GM23248 (cell line): ENCODE measurements around the gene CDR2L. TPM values are rescaled to one million over a fixed set of nuclear protein-coding genes. Genes with fewer than 3 reads are reported as not detected.
A peak's percentile ranks its signal among the peaks of the same experiment; 100 is the strongest.

ENCODE experiments used
- DNase-seq: peaks from one replicate; pipeline ENCODE4 v3.0.0-alpha.2; 2015
- H2AFZ ChIP-seq: fragments of 200-600 bp; sonication (generic); 2 replicates; pipeline ENCODE4 v1.6.1; 2016; ENCODE audit warnings: antibody characterized with exemption
- H3F3A ChIP-seq: fragments of 200-600 bp; sonication (generic); 2 replicates; pipeline ENCODE4 v1.6.1; 2016; ENCODE audit warnings: mild to moderate bottlenecking, antibody characterized with exemption, mixed run types; ENCODE audit not compliant: insufficient read depth
- H3K27ac ChIP-seq: fragments of 200-600 bp; sonication (generic); 2 replicates; pipeline ENCODE4 v1.5.1; 2016; ENCODE audit warnings: mild to moderate bottlenecking
- H3K27me3 ChIP-seq: fragments of 200-600 bp; sonication (generic); replicated peaks from 2 replicates; pipeline ENCODE4 v1.6.1; 2016; ENCODE audit warnings: mild to moderate bottlenecking; ENCODE audit not compliant: insufficient read depth
- H3K36me3 ChIP-seq: fragments of 200-600 bp; sonication (generic); 2 replicates; pipeline ENCODE4 v1.6.1; 2016; ENCODE audit warnings: low read depth, mild to moderate bottlenecking
- H3K4me1 ChIP-seq: fragments of 200-600 bp; sonication (generic); 2 replicates; pipeline ENCODE4 v1.6.1; 2016; ENCODE audit warnings: mild to moderate bottlenecking; ENCODE audit not compliant: insufficient read depth
- H3K4me2 ChIP-seq: fragments of 200-600 bp; sonication (generic); one replicate; pipeline ENCODE4 v1.6.1; 2016; ENCODE audit warnings: mild to moderate bottlenecking; ENCODE audit not compliant: unreplicated experiment
- H3K4me3 ChIP-seq: fragments of 200-600 bp; sonication (generic); 2 replicates; pipeline ENCODE4 v1.5.1; 2016; ENCODE audit warnings: mild to moderate bottlenecking
- H3K79me2 ChIP-seq: fragments of 200-600 bp; sonication (generic); 2 replicates; pipeline ENCODE4 v1.6.1; 2016; ENCODE audit warnings: mild to moderate bottlenecking; ENCODE audit not compliant: insufficient read depth
- H3K9ac ChIP-seq: fragments of 200-600 bp; sonication (generic); 2 replicates; pipeline ENCODE4 v1.6.1; 2016; ENCODE audit warnings: mild to moderate bottlenecking
- H3K9me2 ChIP-seq: fragments of 200-600 bp; sonication (generic); 2 replicates; pipeline ENCODE4 v1.6.1; 2016; ENCODE audit warnings: mixed run types, mild to moderate bottlenecking, moderate library complexity; ENCODE audit not compliant: insufficient read depth
- H3K9me3 ChIP-seq: fragments of 200-600 bp; sonication (generic); one replicate; pipeline ENCODE4 v1.6.1; 2017; ENCODE audit warnings: low read depth
- H4K20me1 ChIP-seq: fragments of 200-600 bp; sonication (generic); 2 replicates; pipeline ENCODE4 v1.6.0; 2016; ENCODE audit not compliant: insufficient read depth
- EZH2 ChIP-seq: fragments of 200-600 bp; sonication (generic); IDR thresholded peaks from 2 replicates; pipeline ENCODE4 v1.6.1; 2018; ENCODE audit warnings: antibody characterized with exemption, mild to moderate bottlenecking; ENCODE audit not compliant: insufficient read depth, poor library complexity, severe bottlenecking
- EZH2phosphoT487 ChIP-seq: fragments of 200-600 bp; sonication (generic); IDR thresholded peaks from 2 replicates; pipeline ENCODE4 v1.6.1; 2018; ENCODE audit warnings: antibody characterized with exemption, moderate library complexity, mild to moderate bottlenecking, low read depth; ENCODE audit not compliant: insufficient read depth
- WGBS, 2 experiments: methylation state at CpG; one replicate each; pipeline ENCODE4 v1.1.6; 2015 to 2017; ENCODE audit warnings: low lambda C conversion rate in 2 of 2, low coverage in 1 of 2; ENCODE audit errors: missing lambda C conversion rate in 2 of 2; 5-methylcytosine and 5-hydroxymethylcytosine counted together
- in situ Hi-C: fragments of 300-500 bp; cut with MboI; formaldehyde crosslinking; loops from 2 replicates; pipeline ENCODE4 v1.15.0; 2020
- polyA plus RNA-seq: library from polyadenylated mRNA; unstranded; fragments of >200 nt; fragmentation: Nextera tagmentation; extraction: Ambion mirVana; gene quantifications from 2 replicates; pipeline ENCODE4 v1.2.1, GENCODE V29; 2016
- total RNA-seq: library from RNA; depleted of rRNA; stranded (reverse); fragments of >200 nt; shearing (Covaris generic); gene quantifications from 2 replicates; pipeline ENCODE4 v1.2.3, GENCODE V29; 2014

CDR2L gene
- total and polyA plus RNA-seq, 2 experiments from 2014 or later: 18.0 to 23.9 TPM

DNA sequence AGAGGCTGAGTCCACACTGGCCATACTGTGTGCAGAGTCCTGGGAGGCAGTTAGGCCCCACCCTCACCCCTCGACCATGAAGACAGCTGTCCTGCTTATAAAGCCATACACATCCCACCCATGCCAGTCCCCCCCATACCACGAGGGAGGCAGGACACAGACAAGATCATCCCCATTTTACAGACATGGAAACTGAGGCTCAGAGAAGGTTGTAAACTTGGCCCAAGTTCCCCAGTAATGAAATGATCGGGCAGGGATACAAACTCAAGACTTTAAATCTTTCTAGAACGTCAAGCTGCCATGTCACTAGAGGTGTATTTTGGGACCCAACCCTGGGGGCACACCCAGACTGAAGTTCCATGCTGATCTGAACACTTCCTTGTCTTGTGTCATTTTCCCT is 31.3 kb upstream of the CDR2L start:
- no peak for DNase-seq
- Histone ChIP-seq H3K4me3 (no peak overlapping the region), H3K4me2 (no peak overlapping the region), H3K9me3 (no peaks in the 10 kb centered on the region), H3K4me1 (no peaks in the 10 kb centered on the region), H3K36me3 (no peaks in the 10 kb centered on the region), H4K20me1 (no peaks in the 10 kb centered on the region), H3K27me3 (no peaks in the 10 kb centered on the region), H3K79me2 (no peaks in the 10 kb centered on the region), H3F3A (no peaks in the 10 kb centered on the region), H3K27ac (no peak overlapping the region), H2AFZ (no peak overlapping the region), H3K9ac (no peak overlapping the region), H3K9me2 (no peaks in the 10 kb centered on the region)
- TF ChIP-seq EZH2phosphoT487 (no peak), EZH2 (no peak)
- in situ Hi-C loops: no loop called here
- WGBS, 2 experiments: 33 to 39% methylated on average over 4 of the region's 4 CpGs

DNA sequence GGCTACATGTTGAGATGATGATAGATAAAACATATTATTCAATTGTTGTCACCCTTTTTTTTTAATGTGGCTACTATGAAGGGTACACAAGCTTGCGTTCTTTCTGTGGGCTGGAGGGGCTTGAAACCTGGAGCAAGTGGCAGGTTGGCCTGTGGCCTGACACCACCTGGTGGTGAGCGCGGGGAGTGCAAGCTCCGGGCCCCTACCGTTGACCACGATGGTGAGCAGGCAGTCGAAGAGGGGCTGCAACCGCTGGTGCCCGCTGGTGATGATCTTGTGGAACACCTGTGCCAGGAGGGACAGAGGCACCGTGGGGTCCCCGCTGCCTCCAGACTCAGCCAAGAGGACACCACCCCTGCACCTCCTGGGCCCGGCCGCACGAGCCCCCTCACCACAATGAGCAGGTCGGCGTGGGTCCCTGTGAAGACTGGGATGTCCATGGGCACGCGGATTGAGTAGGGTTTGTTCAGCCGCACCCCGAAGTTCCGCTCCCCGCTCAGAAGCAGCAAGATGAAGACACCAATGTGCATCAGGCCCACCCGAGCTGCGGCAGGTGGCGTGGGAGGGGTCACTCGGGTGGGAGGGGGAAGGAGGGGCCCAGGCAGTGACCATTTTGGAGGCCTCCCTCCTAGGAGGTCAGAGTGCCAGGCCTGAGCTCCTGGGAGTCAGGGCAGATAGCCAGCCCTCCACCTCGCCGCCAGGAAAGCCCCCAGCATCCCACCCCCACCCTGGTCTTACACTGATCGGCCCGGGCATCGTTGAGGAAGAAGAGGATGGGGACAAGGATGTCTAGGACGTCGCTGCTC is 29.3 kb upstream of the CDR2L start:
- H3K4me1 ChIP-seq: no peaks in the 10 kb centered on the region
- H3K9me3 ChIP-seq: no peaks in the 10 kb centered on the region
- TF ChIP-seq EZH2phosphoT487 (no peak), EZH2 (no peak)
- no peaks in the 10 kb centered on the region for H3K27me3 ChIP-seq
- no peaks in the 10 kb centered on the region for H4K20me1 ChIP-seq
- DNase-seq: peak; percentile 56
- in situ Hi-C loops: no loop called here
- H3K9me2 ChIP-seq: no peaks in the 10 kb centered on the region
- H3K9ac ChIP-seq: no peak overlapping the region
- H3F3A ChIP-seq: no peaks in the 10 kb centered on the region
- H2AFZ ChIP-seq: no peak overlapping the region
- WGBS, 2 experiments: 23 to 30% methylated on average over 28 to 33 of the region's 33 CpGs
- H3K4me3 ChIP-seq: no peak overlapping the region
- no peak overlapping the region for H3K4me2 ChIP-seq
- H3K79me2 ChIP-seq: no peaks in the 10 kb centered on the region
- H3K27ac ChIP-seq: no peak overlapping the region
- H3K36me3 ChIP-seq: no peaks in the 10 kb centered on the region

DNA sequence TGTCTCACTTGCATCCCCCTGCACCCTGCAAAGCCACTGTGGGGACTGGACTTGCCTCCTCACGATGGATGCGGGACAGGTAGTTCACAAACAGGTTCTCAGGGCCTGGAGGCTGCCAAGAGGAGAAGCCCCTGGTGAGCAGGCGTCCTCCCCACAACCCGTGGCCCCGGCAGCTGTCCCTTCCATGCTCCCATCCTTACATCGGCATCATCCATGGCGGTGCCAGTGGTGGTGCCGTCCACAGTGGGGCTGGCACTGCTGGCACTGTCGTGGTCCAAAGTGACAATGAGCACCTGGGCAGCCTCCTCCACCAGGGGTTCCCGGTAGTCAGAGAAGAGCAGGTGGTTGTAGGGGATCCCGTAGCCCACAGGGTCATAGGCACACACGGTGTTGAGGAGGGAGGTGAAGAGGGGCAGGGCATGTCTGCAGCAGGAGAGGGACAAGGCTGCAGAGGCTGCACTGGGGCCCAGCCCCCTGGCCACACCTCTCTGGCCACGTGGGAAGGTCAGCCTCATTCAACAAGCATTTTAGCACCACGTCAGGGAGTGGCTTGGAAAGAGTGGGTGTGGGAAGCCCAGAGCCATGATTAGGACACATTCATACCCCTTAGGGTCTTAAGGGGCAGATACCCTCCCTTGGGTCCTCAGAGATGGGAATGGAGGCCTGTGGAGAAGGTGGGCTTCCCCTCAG is 27.5 kb upstream of the CDR2L start:
- Histone ChIP-seq H2AFZ (0 out of 2 replicates have a peak overlapping the region, but pooled peaks have one; percentile 33), H4K20me1 (no peaks in the 10 kb centered on the region), H3K79me2 (no peaks in the 10 kb centered on the region), H3K27ac (no peak overlapping the region), H3K4me3 (no peak overlapping the region), H3K36me3 (no peaks in the 10 kb centered on the region), H3K4me2 (no peak overlapping the region), H3K9ac (no peak overlapping the region), H3F3A (no peaks in the 10 kb centered on the region), H3K4me1 (no peaks in the 10 kb centered on the region), H3K9me3 (no peaks in the 10 kb centered on the region), H3K9me2 (no peaks in the 10 kb centered on the region), H3K27me3 (no peaks in the 10 kb centered on the region)
- DNase-seq: peak; percentile 75
- TF ChIP-seq EZH2: no peak
- TF ChIP-seq EZH2phosphoT487: no peak
- in situ Hi-C loops: no loop called here
- 62 to 66% methylated on average over 14 of the region's 14 CpGs for WGBS, 2 experiments

- in situ Hi-C loops: no loop called here
- Histone ChIP-seq H2AFZ (0 out of 2 replicates have a peak overlapping the region, but pooled peaks have one; percentile 33), H3K9ac (no peak overlapping the region), H3K4me1 (no peaks in the 10 kb centered on the region), H3K9me2 (no peaks in the 10 kb centered on the region), H3K27ac (no peak overlapping the region), H4K20me1 (no peaks in the 10 kb centered on the region), H3F3A (no peaks in the 10 kb centered on the region), H3K9me3 (no peaks in the 10 kb centered on the region), H3K36me3 (no peaks in the 10 kb centered on the region), H3K79me2 (no peaks in the 10 kb centered on the region), H3K4me3 (no peak overlapping the region), H3K27me3 (no peaks in the 10 kb centered on the region), H3K4me2 (no peak overlapping the region)
- DNase-seq: peak; percentile 40
- TF ChIP-seq EZH2phosphoT487: no peak
- no peak for TF ChIP-seq EZH2
- 32% methylated on average over 19 of the region's 19 CpGs for WGBS, 2 experiments
These were observed 26.7 kb upstream of the CDR2L start for GRCh38 chr17:74960570-74961342.
